ENCODE measurements around the gene THSD1. TPM values are rescaled to one million over a fixed set of nuclear protein-coding genes. Genes with fewer than 3 reads are reported as not detected.

Gene THSD1
- total and polyA plus RNA-seq, 4 donors: 0.74 to 2.8 (median 1.4) TPM

GRCh38 chr13:52361225-52361624 lies 44.7 kb downstream of the THSD1 start (continued):
- TF ChIP-seq, protein P1, sequence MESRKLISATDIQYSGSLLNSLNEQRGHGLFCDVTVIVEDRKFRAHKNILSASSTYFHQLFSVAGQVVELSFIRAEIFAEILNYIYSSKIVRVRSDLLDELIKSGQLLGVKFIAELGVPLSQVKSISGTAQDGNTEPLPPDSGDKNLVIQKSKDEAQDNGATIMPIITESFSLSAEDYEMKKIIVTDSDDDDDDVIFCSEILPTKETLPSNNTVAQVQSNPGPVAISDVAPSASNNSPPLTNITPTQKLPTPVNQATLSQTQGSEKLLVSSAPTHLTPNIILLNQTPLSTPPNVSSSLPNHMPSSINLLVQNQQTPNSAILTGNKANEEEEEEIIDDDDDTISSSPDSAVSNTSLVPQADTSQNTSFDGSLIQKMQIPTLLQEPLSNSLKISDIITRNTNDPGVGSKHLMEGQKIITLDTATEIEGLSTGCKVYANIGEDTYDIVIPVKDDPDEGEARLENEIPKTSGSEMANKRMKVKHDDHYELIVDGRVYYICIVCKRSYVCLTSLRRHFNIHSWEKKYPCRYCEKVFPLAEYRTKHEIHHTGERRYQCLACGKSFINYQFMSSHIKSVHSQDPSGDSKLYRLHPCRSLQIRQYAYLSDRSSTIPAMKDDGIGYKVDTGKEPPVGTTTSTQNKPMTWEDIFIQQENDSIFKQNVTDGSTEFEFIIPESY (IDR thresholded peaks at IDR 0.05): no peak
- TF ChIP-seq, protein P2, sequence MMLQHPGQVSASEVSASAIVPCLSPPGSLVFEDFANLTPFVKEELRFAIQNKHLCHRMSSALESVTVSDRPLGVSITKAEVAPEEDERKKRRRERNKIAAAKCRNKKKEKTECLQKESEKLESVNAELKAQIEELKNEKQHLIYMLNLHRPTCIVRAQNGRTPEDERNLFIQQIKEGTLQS (IDR thresholded peaks at IDR 0.05): no peak
- TF ChIP-seq FOXA2 (IDR thresholded peaks at IDR 0.05) (no peak), MAX (IDR thresholded peaks at IDR 0.05) (no peak)

DNA sequence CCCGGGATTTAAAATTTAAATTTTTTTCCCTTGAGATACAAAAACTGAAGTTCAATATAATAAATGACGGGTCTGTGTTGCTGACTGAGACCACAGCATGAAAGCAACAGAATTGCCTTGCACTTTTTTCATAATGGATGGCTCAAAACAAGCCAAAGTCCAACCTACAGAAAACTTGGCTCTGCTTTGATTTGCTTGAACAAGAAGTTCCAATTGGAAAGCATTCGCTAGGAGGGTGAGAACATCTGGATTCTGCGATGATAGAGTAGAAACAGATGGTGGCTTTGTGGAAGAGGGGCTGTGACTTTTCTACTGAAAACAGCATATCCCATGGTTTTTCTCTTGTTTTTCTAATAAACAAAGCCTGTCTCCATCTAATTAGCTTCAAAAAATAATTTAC lies 46.4 kb downstream of the THSD1 start:
- TF ChIP-seq, protein P2 (IDR thresholded peaks at IDR 0.05): no peak
- TF ChIP-seq SP1 (IDR thresholded peaks at IDR 0.05): peak; percentile 85
- TF ChIP-seq, protein P3, sequence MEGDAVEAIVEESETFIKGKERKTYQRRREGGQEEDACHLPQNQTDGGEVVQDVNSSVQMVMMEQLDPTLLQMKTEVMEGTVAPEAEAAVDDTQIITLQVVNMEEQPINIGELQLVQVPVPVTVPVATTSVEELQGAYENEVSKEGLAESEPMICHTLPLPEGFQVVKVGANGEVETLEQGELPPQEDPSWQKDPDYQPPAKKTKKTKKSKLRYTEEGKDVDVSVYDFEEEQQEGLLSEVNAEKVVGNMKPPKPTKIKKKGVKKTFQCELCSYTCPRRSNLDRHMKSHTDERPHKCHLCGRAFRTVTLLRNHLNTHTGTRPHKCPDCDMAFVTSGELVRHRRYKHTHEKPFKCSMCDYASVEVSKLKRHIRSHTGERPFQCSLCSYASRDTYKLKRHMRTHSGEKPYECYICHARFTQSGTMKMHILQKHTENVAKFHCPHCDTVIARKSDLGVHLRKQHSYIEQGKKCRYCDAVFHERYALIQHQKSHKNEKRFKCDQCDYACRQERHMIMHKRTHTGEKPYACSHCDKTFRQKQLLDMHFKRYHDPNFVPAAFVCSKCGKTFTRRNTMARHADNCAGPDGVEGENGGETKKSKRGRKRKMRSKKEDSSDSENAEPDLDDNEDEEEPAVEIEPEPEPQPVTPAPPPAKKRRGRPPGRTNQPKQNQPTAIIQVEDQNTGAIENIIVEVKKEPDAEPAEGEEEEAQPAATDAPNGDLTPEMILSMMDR (IDR thresholded peaks at IDR 0.05; ENCODE audit: low read depth, low read length, missing input control): no peak
- peak in 1 of 2 donors; percentile 23 for TF ChIP-seq JUND (IDR thresholded peaks at IDR 0.05)
- TF ChIP-seq HNF4G (IDR thresholded peaks at IDR 0.05): peak; percentile 76
- TF ChIP-seq RXRA (IDR thresholded peaks at IDR 0.05): peak; percentile 28 to 44
- TF ChIP-seq, protein P4, sequence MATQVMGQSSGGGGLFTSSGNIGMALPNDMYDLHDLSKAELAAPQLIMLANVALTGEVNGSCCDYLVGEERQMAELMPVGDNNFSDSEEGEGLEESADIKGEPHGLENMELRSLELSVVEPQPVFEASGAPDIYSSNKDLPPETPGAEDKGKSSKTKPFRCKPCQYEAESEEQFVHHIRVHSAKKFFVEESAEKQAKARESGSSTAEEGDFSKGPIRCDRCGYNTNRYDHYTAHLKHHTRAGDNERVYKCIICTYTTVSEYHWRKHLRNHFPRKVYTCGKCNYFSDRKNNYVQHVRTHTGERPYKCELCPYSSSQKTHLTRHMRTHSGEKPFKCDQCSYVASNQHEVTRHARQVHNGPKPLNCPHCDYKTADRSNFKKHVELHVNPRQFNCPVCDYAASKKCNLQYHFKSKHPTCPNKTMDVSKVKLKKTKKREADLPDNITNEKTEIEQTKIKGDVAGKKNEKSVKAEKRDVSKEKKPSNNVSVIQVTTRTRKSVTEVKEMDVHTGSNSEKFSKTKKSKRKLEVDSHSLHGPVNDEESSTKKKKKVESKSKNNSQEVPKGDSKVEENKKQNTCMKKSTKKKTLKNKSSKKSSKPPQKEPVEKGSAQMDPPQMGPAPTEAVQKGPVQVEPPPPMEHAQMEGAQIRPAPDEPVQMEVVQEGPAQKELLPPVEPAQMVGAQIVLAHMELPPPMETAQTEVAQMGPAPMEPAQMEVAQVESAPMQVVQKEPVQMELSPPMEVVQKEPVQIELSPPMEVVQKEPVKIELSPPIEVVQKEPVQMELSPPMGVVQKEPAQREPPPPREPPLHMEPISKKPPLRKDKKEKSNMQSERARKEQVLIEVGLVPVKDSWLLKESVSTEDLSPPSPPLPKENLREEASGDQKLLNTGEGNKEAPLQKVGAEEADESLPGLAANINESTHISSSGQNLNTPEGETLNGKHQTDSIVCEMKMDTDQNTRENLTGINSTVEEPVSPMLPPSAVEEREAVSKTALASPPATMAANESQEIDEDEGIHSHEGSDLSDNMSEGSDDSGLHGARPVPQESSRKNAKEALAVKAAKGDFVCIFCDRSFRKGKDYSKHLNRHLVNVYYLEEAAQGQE (IDR thresholded peaks at IDR 0.05): peak; percentile 63
- TF ChIP-seq RAD21 (IDR thresholded peaks at IDR 0.05): peak; percentile 15 to 45
- TF ChIP-seq TAF1 (conservative IDR thresholded peaks at IDR 0.05): no peak
- TF ChIP-seq HNF4A (conservative IDR thresholded peaks at IDR 0.05): peak; percentile 88 to 90
- peak; percentile 39 for TF ChIP-seq MAX (IDR thresholded peaks at IDR 0.05)
- peak; percentile 85 for TF ChIP-seq YY1 (IDR thresholded peaks at IDR 0.05)
- Histone ChIP-seq H3K4me3 (ENCODE audit: low read depth in 1 of 3, low read length in 3 of 3) (no peak overlapping the region), H3K36me3 (ENCODE audit: control insufficient read depth in 4 of 4, insufficient read depth in 3 of 4, low read depth in 1 of 4, low read length in 3 of 4) (no peaks in the 10 kb centered on the region), H3K4me1 (ENCODE audit: control insufficient read depth in 4 of 4, insufficient read depth in 4 of 4, low read length in 3 of 4) (peaks cover 0 to 3% (median 1%) of the 10 kb centered on the region in 4 donors), H3K9me3 (ENCODE audit: control insufficient read depth in 4 of 4, low read length in 3 of 4) (no peaks in the 10 kb centered on the region), H3K9ac (ENCODE audit: low read depth in 1 of 2, low read length in 2 of 2) (no peak overlapping the region), H3K27ac (ENCODE audit: low read depth in 1 of 2, low read length in 2 of 2) (no peak overlapping the region), H3K27me3 (ENCODE audit: control insufficient read depth in 4 of 4, insufficient read depth in 4 of 4, low read length in 3 of 4) (no peaks in the 10 kb centered on the region)
- DNase-seq (ENCODE audit: low spot score): no peak
- WGBS: 40% methylated on average over 4 of the region's 4 CpGs

Measured in liver (tissue), 9 donors.